ENCODE results near the gene EHD2.
A peak's percentile ranks its signal among the peaks of the same experiment; 100 is the strongest.
"Not testable (repeated sequence)": the region's sequence is repeated elsewhere in the genome, so short reads cannot be mapped to it uniquely, and the experiment has no call there.

Gene EHD2

GRCh38 chr19:47713046-47714021 is at the start of gene EHD2:
Gene EHD2, plus strand, starts transcription at chr19:47713422. Its CDS starts 3,191 bp downstream, at chr19:47716613.
- DNase-seq = peak; percentile 12

GRCh38 chr19:47663435-47663910 is 49.7 kb upstream of the EHD2 start:
- DNase-seq = no peak

- no peak for DNase-seq
These were observed 49.1 kb upstream of the EHD2 start for GRCh38 chr19:47663911-47664771.

- DNase-seq = not testable (repeated sequence)
These were observed 44.7 kb upstream of the EHD2 start for GRCh38 chr19:47668556-47668955.

- DNase-seq = no peak
These were observed 42.5 kb upstream of the EHD2 start for GRCh38 chr19:47670736-47671135.

- DNase-seq = no peak
These were observed 41.7 kb upstream of the EHD2 start for GRCh38 chr19:47671499-47671898.

- no peak for DNase-seq
These were observed 39.8 kb upstream of the EHD2 start for GRCh38 chr19:47673426-47673825.

- no peak for DNase-seq
These were observed 38.7 kb upstream of the EHD2 start for GRCh38 chr19:47674548-47674947.

GRCh38 chr19:47675271-47675670 is 38.0 kb upstream of the EHD2 start:
- no peak for DNase-seq

- DNase-seq = no peak
These were observed 37.4 kb upstream of the EHD2 start for GRCh38 chr19:47675859-47676258.

- no peak for DNase-seq
These were observed 36.4 kb upstream of the EHD2 start for GRCh38 chr19:47676811-47677210.

- no peak for DNase-seq
These were observed 33.8 kb upstream of the EHD2 start for GRCh38 chr19:47679251-47679900.

- DNase-seq = no peak
These were observed 33.0 kb upstream of the EHD2 start for GRCh38 chr19:47679922-47680857.

- no peak for DNase-seq
These were observed 32.3 kb upstream of the EHD2 start for GRCh38 chr19:47680858-47681332.

GRCh38 chr19:47681388-47681787 is 31.8 kb upstream of the EHD2 start:
- no peak for DNase-seq

GRCh38 chr19:47681936-47682335 is 31.3 kb upstream of the EHD2 start:
- no peak for DNase-seq

- no peak for DNase-seq
These were observed 30.3 kb upstream of the EHD2 start for GRCh38 chr19:47682939-47683338.

- DNase-seq = no peak
These were observed 26.4 kb upstream of the EHD2 start for GRCh38 chr19:47686679-47687450.

GRCh38 chr19:47687906-47688305 is 25.3 kb upstream of the EHD2 start:
- no peak for DNase-seq

GRCh38 chr19:47691090-47691489 is 22.1 kb upstream of the EHD2 start:
- DNase-seq = no peak

- DNase-seq = no peak
These were observed 21.4 kb upstream of the EHD2 start for GRCh38 chr19:47691782-47692181.
